PC-9 (cell line): ENCODE results near the gene TLL2. TPM values are rescaled to one million over a fixed set of nuclear protein-coding genes. Genes with fewer than 3 reads are reported as not detected.

Source experiments
- Bru-seq: library from RNA; stranded (reverse); fragments of 400-500 nt; gene quantifications from one replicate; lab custom pipeline; 2021; lab: Mats Ljungman, UMichigan
- BruChase-seq, 2 experiments: library from RNA; stranded (reverse); fragments of 400-500 nt; gene quantifications; one replicate each; lab custom pipeline; 2021; lab: Mats Ljungman, UMichigan
- BruUV-seq: library from RNA; stranded (reverse); fragments of 400-500 nt; replicated peaks from 2 replicates; lab custom pipeline; 2021; lab: Mats Ljungman, UMichigan
- CTCF ChIA-PET: fragments of 300-600 bp; sonication (Branson Sonifier 250); formaldehyde crosslinking; loops from one replicate; lab custom pipeline; 2022; ENCODE audit warnings: antibody characterized with exemption; lab: Charles Lee
- POLR2A ChIA-PET: fragments of 300-600 bp; sonication (Branson Sonifier 250); formaldehyde crosslinking; loops from one replicate; lab custom pipeline; 2022; ENCODE audit warnings: antibody characterized with exemption; ENCODE audit not compliant: unreplicated experiment; lab: Charles Lee
- DNase-seq, 2 experiments: peaks; one replicate each; pipeline versions ENCODE4 v3.0.0 to v3.0.0-alpha.2; 2015 to 2022; ENCODE audit warnings: mixed read lengths in 1 of 2
- H2AFZ ChIP-seq: fragments of 200-600 bp; sonication (generic); 2 replicates; pipeline ENCODE4 v1.8.1; 2017; ENCODE audit warnings: antibody characterized with exemption
- H3F3A ChIP-seq: fragments of 200-600 bp; sonication (generic); 2 replicates; pipeline ENCODE4 v1.8.1; 2017; ENCODE audit warnings: antibody characterized with exemption, mild to moderate bottlenecking, low read depth; ENCODE audit not compliant: insufficient read depth
- H3K27ac ChIP-seq: fragments of 200-600 bp; sonication (generic); 2 replicates; pipeline ENCODE4 v1.6.1; 2016; ENCODE audit warnings: mixed run types
- H3K27me3 ChIP-seq: fragments of 200-600 bp; sonication (generic); 2 replicates; pipeline ENCODE4 v1.6.1; 2016; ENCODE audit warnings: low read depth, mixed run types; ENCODE audit not compliant: insufficient read depth
- H3K36me3 ChIP-seq: fragments of 200-600 bp; sonication (generic); 2 replicates; pipeline ENCODE4 v1.6.1; 2016; ENCODE audit warnings: low read depth, mixed run types
- H3K4me1 ChIP-seq: fragments of 200-600 bp; sonication (generic); replicated peaks from 2 replicates; pipeline ENCODE4 v1.6.1; 2016; ENCODE audit warnings: mixed run types; ENCODE audit not compliant: insufficient read depth
- H3K4me2 ChIP-seq: fragments of 200-600 bp; sonication (generic); 2 replicates; pipeline ENCODE4 v1.6.1; 2017; ENCODE audit warnings: mixed run types
- H3K4me3 ChIP-seq: fragments of 200-600 bp; sonication (generic); 2 replicates; pipeline ENCODE4 v1.6.1; 2016; ENCODE audit warnings: mixed run types
- H3K79me2 ChIP-seq: fragments of 200-600 bp; sonication (generic); 2 replicates; pipeline ENCODE4 v1.6.1; 2017; ENCODE audit warnings: low read depth, mixed run types
- H3K9me2 ChIP-seq: fragments of 200-600 bp; sonication (generic); 2 replicates; pipeline ENCODE4 v1.8.1; 2017; ENCODE audit warnings: mild to moderate bottlenecking; ENCODE audit not compliant: insufficient read depth
- H3K9me3 ChIP-seq: fragments of 200-600 bp; sonication (generic); 2 replicates; pipeline ENCODE4 v1.8.1; 2016; ENCODE audit warnings: low read depth; ENCODE audit not compliant: insufficient read depth
- H4K20me1 ChIP-seq: fragments of 200-600 bp; sonication (generic); 2 replicates; pipeline ENCODE4 v1.8.1; 2017; ENCODE audit not compliant: insufficient read depth
- CTCF ChIP-seq: fragments of 200-600 bp; sonication (generic); conservative IDR thresholded peaks from 2 replicates; pipeline ENCODE4 v1.6.1; 2017; ENCODE audit warnings: mixed run types, antibody characterized with exemption, mild to moderate bottlenecking, moderate library complexity
- EZH2 ChIP-seq: fragments of 200-600 bp; sonication (generic); IDR thresholded peaks from 2 replicates; pipeline ENCODE4 v1.8.0; 2017; ENCODE audit warnings: antibody characterized with exemption, low read depth
- intact Hi-C: fragments of 100-400 bp; cut with micrococcal nuclease; formaldehyde crosslinking; loops from one replicate; pipeline ENCODE4 v1.10.0; 2022; ENCODE audit not compliant: unreplicated experiment
- long read RNA-seq: library from polyadenylated mRNA; stranded (forward); transcript quantifications from one replicate; pipeline ENCODE4 v2.0.0, GENCODE V29; 2022
- total RNA-seq: library from RNA; stranded (reverse); gene quantifications from 2 replicates; pipeline ENCODE4 v1.2.3, GENCODE V29; 2021

Gene TLL2
- 0.15 TPM in 1 of 2 replicates, not detected in the other for total RNA-seq
- percentile 12 among the genes with signal in this experiment for Bru-seq, nascent RNA
- BruChase-seq, experiment 1, labeled RNA remaining after a 2-hour chase: percentile 15 among the genes with signal in this experiment
- percentile 10 among the genes with signal in this experiment for BruChase-seq, experiment 2, labeled RNA remaining after a 6-hour chase
- long read RNA-seq: 0 reads

DNA sequence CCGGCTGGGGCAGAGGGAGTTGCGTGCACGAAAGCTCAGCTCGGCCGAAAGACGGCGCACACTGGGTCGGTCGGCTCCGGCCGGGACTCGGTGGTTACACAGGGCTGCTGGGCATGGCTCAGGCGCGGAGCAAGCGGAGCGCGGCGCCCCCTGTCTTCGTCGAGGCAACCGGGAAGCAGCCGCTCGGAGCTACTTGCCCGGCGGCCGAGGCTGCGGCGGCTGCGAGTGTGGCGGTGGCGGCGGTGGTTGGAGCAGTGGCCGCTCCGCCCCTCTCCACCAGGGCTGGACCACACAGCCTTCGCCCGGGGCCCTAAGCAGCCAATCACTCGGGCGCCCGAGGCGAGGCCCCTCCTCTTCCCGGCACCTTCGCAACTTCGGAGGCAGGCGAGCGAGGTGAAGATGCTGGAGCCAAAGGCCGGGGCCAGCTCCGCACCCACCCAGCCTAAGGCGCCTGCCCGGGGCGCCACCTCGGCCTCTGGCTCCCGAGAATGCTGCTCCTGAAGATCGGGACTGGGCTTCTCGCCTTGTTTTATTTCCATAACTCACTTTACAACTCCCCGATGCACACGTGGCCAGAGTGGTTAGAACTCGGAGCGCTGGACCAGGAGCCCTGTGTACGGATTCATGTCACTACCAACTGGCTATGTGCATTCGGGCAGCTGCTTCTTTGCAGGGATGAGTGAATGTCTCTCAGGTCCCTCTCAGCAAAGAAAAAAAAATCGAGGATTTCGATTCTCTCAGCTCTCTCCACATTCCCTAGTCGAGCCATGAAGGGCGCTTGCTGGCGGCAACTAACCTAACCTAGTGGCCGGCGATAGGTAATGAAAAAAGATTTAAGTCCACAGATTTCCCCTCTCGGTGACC lies at the start of gene TLL2:
TLL2 (minus strand) TSS at position 229 of the 864 bp plus-strand sequence. CDS start 241 bp downstream, outside the sequence.
- Histone ChIP-seq H3F3A (no peaks in the 10 kb centered on the region; the same call in 1 of the 2 replicates), H3K9me3 (no peaks in the 10 kb centered on the region), H3K27ac (no peak within 1 kb of the TSS), H3K4me3 (peak within 1 kb of the TSS; percentile 45; the same call in 1 of the 2 replicates), H2AFZ (no peak within 1 kb of the TSS), H3K27me3 (no peaks in the 10 kb centered on the region), H3K79me2 (no peaks in the 10 kb centered on the region), H3K9me2 (no peaks in the 10 kb centered on the region), H3K4me2 (peak within 1 kb of the TSS; percentile 72), H3K36me3 (no peaks in the 10 kb centered on the region), H4K20me1 (no peaks in the 10 kb centered on the region), H3K4me1 (no peaks in the 10 kb centered on the region)
- TF ChIP-seq CTCF (no peak), EZH2 (no peak)
- BruUV-seq: no TSS peak
- ChIA-PET POLR2A (no interaction called here), CTCF (no interaction called here)
- DNase-seq: peak in 1 of 2 experiments; percentile 76
- intact Hi-C loops: no loop called here

DNA sequence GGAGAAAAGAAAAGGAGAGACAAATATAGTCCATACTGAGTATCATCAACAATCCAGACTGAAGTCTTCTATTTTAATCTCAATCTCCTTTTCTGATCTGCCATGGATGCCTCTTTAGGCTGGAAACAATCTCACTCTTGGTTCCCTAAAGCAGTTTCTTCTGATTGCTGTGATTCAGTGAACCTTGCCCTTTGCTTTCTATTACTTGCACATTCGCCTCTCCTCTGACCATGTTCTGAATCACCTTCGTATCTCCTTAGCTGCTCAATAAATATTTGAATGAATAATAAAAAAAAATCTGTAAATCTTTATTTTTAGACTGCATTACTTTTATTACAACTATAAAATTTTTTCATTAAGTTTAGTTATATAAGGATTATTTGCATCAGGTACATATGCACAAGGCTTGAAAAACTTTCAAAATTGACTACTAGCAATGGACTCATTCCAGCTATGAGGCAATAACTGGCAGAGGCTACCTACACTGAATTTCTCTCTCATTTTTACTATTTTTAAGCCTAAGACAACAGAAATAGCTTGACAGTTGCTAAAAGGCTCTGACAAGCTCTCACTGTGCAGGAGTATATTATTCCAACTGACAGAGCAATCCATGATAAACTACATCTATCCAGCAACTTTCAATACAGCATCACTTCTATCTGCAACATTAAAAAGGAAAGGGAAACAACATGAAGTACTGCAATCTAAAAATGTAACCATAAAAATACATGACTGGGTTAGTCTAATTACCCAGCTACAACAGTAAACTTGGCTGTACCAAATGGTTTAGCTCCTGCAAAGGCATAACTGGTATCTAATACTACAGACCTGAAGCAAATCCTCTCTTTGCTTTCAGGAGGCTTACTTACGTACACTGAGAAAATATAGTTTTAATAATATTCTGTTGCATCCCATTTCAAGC lies 47.5 kb upstream of the TLL2 start:
- no peak overlapping the region for H3K4me3 ChIP-seq
- no peak overlapping the region for H3K4me2 ChIP-seq
- no TSS peak for BruUV-seq
- no peaks in the 10 kb centered on the region for H3F3A ChIP-seq
- H3K27me3 ChIP-seq: no peaks in the 10 kb centered on the region
- H3K36me3 ChIP-seq: no peaks in the 10 kb centered on the region
- H4K20me1 ChIP-seq: peaks cover 13% of the 10 kb centered on the region
- CTCF ChIA-PET: no interaction called here
- no peaks in the 10 kb centered on the region for H3K9me3 ChIP-seq
- no peaks in the 10 kb centered on the region for H3K9me2 ChIP-seq
- POLR2A ChIA-PET: no interaction called here
- H3K79me2 ChIP-seq: no peaks in the 10 kb centered on the region
- DNase-seq: no peak
- H3K27ac ChIP-seq: no peak overlapping the region
- no peak overlapping the region for H2AFZ ChIP-seq
- no peaks in the 10 kb centered on the region for H3K4me1 ChIP-seq
- intact Hi-C loops: no loop called here
- TF ChIP-seq EZH2: no peak
- TF ChIP-seq CTCF: no peak

- POLR2A ChIA-PET: no interaction called here
- no peak overlapping the region for H3K4me2 ChIP-seq
- no TSS peak for BruUV-seq
Observed at GRCh38 chr10:96560489-96560888, 46.8 kb upstream of the TLL2 start.

More at GRCh38 chr10:96560489-96560888, 46.8 kb upstream of the TLL2 start:
- TF ChIP-seq EZH2 (no peak), CTCF (no peak)
- no peak for DNase-seq
- H3K4me1 ChIP-seq: no peaks in the 10 kb centered on the region
- peaks cover 8% of the 10 kb centered on the region; the same call in 1 of the 2 replicates for H4K20me1 ChIP-seq
- no peaks in the 10 kb centered on the region for H3K9me2 ChIP-seq
- intact Hi-C loops: no loop called here
- no peaks in the 10 kb centered on the region for H3K27me3 ChIP-seq
- no peak overlapping the region for H3K27ac ChIP-seq
- H3K36me3 ChIP-seq: no peaks in the 10 kb centered on the region
- H3F3A ChIP-seq: no peaks in the 10 kb centered on the region
- CTCF ChIA-PET: no interaction called here
- H2AFZ ChIP-seq: no peak overlapping the region
- H3K79me2 ChIP-seq: no peaks in the 10 kb centered on the region
- H3K4me3 ChIP-seq: no peak overlapping the region
- H3K9me3 ChIP-seq: no peaks in the 10 kb centered on the region
